Measurements from ENCODE around the gene KCNH4.
A peak's percentile ranks its signal among the peaks of the same experiment; 100 is the strongest.

The KCNH4 gene

GRCh38 chr17:42136654-42137051 lies 44.3 kb downstream of the KCNH4 start:
- no peak for DNase-seq (ENCODE audit: low spot score)

GRCh38 chr17:42135664-42136653 lies 45.0 kb downstream of the KCNH4 start:
- DNase-seq (ENCODE audit: low spot score), result peak; percentile 48

GRCh38 chr17:42135151-42135550 lies 45.8 kb downstream of the KCNH4 start:
- DNase-seq (ENCODE audit: low spot score), result no peak

GRCh38 chr17:42133461-42134041 lies 47.4 kb downstream of the KCNH4 start:
- DNase-seq (ENCODE audit: low spot score), result no peak

GRCh38 chr17:42132941-42133340 lies 48.0 kb downstream of the KCNH4 start:
- peak; percentile 92 for DNase-seq (ENCODE audit: low spot score)

DNA sequence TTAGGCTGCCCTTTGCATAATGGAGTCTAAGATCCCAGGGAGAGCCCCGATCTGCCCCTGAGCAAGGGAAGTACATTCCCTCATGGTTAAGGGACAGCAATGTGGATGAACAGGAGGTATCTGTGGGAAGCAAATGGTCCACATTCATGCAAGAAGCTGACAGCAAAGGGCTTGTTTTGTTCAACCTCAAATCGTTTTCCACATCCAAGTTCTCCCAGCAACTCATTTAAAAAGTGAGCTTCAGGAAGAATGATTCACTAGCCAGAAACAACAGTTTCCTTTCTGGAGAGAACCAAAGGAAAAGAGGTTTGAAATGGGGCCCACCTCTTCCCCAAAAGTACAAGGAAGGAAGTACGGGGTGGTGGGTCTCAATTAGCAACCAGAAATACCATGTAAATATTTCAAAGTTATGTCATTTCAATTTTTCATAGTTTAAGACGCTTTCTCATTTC lies 48.9 kb downstream of the KCNH4 start:
- no peak for DNase-seq (ENCODE audit: low spot score)

DNA sequence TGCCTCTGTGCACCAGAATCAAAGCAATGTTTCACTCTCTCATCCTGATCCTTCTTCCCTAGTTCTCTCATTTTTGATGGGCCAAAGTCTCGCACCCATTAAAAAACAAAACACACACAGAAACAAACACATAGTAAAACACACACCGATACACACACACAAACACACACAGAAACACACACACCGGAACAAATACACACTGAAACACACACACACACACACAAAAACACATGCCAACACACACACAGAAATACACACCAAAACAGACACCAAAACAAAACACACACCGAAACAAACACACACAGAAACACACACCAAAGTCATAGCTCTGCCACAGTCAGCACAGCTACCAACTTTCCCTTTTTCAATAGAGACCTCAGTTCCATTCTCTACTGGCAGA lies 49.7 kb downstream of the KCNH4 start:
- DNase-seq (ENCODE audit: low spot score), result no peak

GRCh38 chr17:42130310-42130936 lies 50.5 kb downstream of the KCNH4 start:
- no peak for DNase-seq (ENCODE audit: low spot score)

- no peak for DNase-seq (ENCODE audit: low spot score)
These were observed 51.7 kb downstream of the KCNH4 start for GRCh38 chr17:42129109-42129837.

DNA sequence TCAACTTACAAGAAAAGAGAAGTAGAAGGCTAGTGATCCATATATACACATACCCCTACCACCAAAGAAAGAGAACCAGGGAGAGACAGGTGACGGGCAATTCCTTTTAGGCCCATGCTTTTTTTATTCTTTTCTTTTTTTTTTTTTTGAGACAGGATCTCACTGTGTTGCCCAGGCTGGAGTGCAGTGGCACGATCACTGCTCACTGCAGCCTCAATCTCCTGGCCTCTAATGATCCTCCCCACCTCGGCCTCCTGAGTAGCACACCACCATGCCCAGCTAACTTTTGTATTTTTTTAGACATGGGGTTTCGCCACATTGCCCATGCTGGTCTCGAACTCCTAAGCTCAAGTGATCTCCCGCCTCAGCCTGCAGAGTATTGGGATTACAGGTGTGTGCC lies 53.5 kb downstream of the KCNH4 start:
- no peak for DNase-seq (ENCODE audit: low spot score)

GRCh38 chr17:42126836-42127235 lies 54.1 kb downstream of the KCNH4 start:
- DNase-seq (ENCODE audit: low spot score), result no peak

DNA sequence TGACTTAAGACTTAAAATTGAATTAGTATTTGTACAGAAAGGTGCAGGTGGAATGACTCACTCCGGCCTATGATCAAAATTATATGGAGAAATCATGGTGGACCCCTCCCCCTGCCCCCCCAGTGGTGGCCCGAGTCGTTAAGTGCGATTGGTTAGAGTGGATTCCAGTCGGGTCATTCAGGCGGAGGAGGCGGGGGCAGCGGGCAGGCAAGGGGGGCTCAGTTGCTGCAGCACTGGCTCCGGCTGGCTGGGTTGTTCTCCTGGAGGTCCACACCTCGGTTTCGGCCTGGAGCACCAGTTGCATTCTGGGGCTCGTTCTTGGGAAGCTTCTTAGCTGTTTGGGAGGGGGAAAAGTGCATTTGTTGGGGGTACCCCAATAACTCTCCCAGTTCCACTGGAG lies 55.4 kb downstream of the KCNH4 start:
- DNase-seq (ENCODE audit: low spot score), result no peak

DNA sequence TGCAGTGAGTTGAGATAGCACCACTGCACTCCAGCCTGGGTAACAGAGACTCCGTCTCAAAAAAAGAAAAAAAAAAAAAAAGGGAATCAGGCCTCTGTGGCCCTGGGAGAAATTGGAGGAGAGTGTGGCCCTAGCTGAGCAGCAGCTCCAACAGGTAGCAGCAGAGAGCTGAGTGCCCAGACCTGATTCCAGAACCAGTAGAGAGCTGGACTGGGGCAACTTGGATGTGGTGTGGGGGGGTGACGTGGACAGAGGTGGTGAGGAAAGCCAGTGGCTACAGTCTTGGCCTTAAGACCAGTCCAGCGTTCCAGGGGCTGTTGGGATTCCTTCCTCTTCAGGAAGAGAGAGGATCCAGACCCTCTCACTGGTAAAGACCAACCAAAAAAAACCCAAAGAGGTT lies 56.7 kb downstream of the KCNH4 start:
- no peak for DNase-seq (ENCODE audit: low spot score)

DNA sequence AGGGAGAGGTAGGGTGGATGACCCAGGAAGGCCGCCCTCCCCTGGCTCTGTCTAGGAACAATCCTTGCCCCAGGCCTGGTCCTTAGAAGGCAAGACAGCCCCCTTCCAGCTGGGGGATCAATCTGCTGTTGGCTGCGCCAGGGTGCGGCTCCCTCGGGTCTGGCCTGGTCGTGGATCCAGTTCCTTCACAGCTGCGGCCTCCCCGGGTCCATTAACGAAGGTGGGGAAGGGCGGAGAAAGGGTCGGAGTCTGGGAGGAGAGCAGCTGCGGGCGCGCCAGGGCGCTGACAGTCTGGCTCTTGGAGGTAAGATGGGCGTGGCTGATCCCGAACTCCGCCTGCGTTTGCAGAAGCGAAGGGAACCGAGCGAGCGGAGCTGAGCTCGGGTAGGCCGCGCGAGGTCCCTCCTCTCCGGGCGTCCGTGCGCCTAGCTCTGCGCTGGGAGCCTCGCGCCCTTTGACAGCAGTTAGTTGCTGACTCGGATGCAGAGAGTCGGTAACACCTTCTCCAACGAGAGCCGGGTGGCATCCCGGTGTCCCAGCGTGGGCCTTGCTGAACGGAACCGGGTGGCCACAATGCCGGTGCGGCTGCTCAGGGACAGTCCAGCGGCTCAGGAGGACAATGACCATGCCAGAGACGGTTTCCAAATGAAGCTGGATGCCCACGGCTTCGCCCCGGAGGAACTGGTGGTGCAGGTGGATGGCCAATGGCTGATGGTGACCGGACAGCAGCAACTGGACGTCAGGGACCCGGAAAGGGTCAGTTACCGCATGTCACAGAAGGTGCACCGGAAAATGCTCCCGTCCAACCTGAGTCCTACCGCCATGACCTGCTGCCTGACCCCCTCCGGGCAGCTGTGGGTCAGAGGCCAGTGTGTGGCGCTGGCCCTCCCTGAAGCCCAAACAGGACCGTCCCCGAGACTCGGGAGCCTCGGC lies 58.3 kb downstream of the KCNH4 start, which contains the start of gene HSPB9:
TSS of gene HSPB9 (plus strand) at position 434 of the 933 bp plus-strand sequence. CDS start at position 481, 47 bp downstream.
- no peak for DNase-seq (ENCODE audit: low spot score)

GRCh38 chr17:42120770-42121769 lies 59.9 kb downstream of the KCNH4 start, which contains the start of gene KAT2A:
Gene KAT2A (minus strand): TSS chr17:42121367. CDS start chr17:42121304, 63 bp downstream.
- DNase-seq (ENCODE audit: low spot score), result peak; percentile 97

DNA sequence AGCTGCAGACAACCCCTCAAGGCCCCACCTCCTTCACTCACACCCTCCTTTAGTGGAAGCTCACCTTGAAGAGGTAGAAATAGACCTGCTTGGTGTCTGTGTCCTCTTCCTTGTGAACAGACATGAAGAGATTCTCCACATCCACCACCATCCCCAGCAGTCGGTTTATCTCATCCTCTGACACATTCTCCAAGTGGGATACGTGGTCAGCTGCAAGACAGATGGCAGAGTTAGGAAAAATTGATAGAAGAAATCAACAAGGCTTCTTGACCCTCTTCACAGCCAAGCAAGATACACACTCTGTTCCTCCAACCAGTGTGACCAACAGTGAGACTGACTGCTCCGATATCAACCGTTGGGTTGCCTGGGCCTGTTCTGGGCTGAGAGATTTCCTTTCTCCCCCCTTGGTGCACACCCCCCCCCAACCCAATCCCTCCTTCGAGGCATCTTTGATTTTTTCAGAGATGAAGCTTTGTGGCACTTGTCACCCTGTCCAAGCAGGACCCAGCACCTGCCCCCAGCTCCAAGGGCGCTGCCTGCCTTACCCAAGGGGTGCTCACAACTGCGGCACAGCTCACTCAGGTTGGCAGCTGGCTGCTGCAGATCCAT lies 60.7 kb downstream of the KCNH4 start:
- DNase-seq (ENCODE audit: low spot score), result no peak

- no peak for DNase-seq (ENCODE audit: low spot score)
These were observed 61.6 kb downstream of the KCNH4 start for GRCh38 chr17:42119301-42119700.

GRCh38 chr17:42118545-42118944 lies 62.4 kb downstream of the KCNH4 start:
- DNase-seq (ENCODE audit: low spot score), result peak; percentile 39

GRCh38 chr17:42118126-42118510 lies 62.8 kb downstream of the KCNH4 start:
- DNase-seq (ENCODE audit: low spot score), result no peak

All from GM03348 (cell line).